Transverse colon (tissue), 4 donors: ENCODE measurements around the gene PRICKLE2. TPM values are rescaled to one million over a fixed set of nuclear protein-coding genes. Genes with fewer than 3 reads are reported as not detected.

Experiments
- DNase-seq: peaks from one replicate; pipeline ENCODE4 v3.0.0-alpha.2; 2019
- H3K27ac ChIP-seq, 4 donors: fragments of 200-600 bp; sonication (generic); 2 replicates each; pipeline ENCODE4 v1.5.1; 2016 to 2018; ENCODE audit warnings: inconsistent platforms in 4 of 4
- H3K27me3 ChIP-seq: fragments of 200-600 bp; sonication (generic); 2 replicates; pipeline ENCODE4 v1.5.1; 2017; ENCODE audit warnings: inconsistent platforms
- H3K36me3 ChIP-seq, 4 donors: fragments of 200-600 bp; sonication (generic); 2 replicates each; pipeline ENCODE4 v1.5.1; 2017 to 2019; ENCODE audit warnings: inconsistent platforms in 4 of 4
- H3K4me1 ChIP-seq, 4 donors: fragments of 200-600 bp; sonication (generic); 2 replicates each; pipeline ENCODE4 v1.5.1; 2017 to 2020; ENCODE audit warnings: inconsistent platforms in 4 of 4
- H3K4me3 ChIP-seq, 4 donors: fragments of 200-600 bp; sonication (generic); 1 replicate in 1 of 4; 2 replicates in 3 of 4; pipeline versions ENCODE4 v1.5.1 to v1.6.1; 2017 to 2019; ENCODE audit warnings: inconsistent platforms in 4 of 4
- H3K9me3 ChIP-seq, 2 donors: fragments of 200-600 bp; sonication (generic); 2 replicates each; pipeline ENCODE4 v1.5.1; 2017 to 2019; ENCODE audit warnings: inconsistent platforms in 2 of 2
- EP300 ChIP-seq: sonication (generic); formaldehyde crosslinking; IDR thresholded peaks from one replicate; pipeline ENCODE4 v1.6.1; 2017; ENCODE audit warnings: antibody characterized with exemption, low read depth
- POLR2A ChIP-seq: fragments of 450-650 bp; IDR thresholded peaks from one replicate; pipeline ENCODE4 v1.6.1; 2016; ENCODE audit warnings: antibody characterized with exemption, mild to moderate bottlenecking, moderate library complexity
- POLR2AphosphoS5 ChIP-seq, 3 donors: sonication (generic); formaldehyde crosslinking; IDR thresholded peaks; one replicate each; pipeline ENCODE4 v1.6.1; 2016; ENCODE audit warnings: antibody characterized with exemption in 3 of 3
- WGBS, 2 donors: methylation state at CpG; one replicate each; pipeline ENCODE4 v1.1.5; 2018; ENCODE audit warnings: low coverage in 1 of 2; 5-methylcytosine and 5-hydroxymethylcytosine counted together
- in situ Hi-C, 4 donors: fragments of 200-750 bp; cut with MboI; loops; one replicate each; pipeline versions ENCODE4 v1.15.0 to v1.15.1; 2017; ENCODE audit warnings: low sequenced_read_pairs in 3 of 4, low pct_ligation_motif_present in 1 of 4, low pct_unique_long_range_greater_than_20kb in 1 of 4
- intact Hi-C: fragments of 100-400 bp; cut with DNase I; formaldehyde crosslinking; loops from one replicate; pipeline ENCODE4 v1.15.1; 2023; ENCODE audit warnings: low total_unique reads
- total RNA-seq, 4 donors: library from RNA; depleted of rRNA; stranded (reverse); fragments of >200 nt; gene quantifications; one replicate each; pipeline ENCODE4 v1.1.0, GENCODE V29; 2016
- TF ChIP-seq, protein P1 (sequence below), 5 experiments: fragments of 200-600 bp in 3 of 5; fragments of 450-650 bp in 2 of 5; sonication (generic) in 3 of 5; IDR thresholded peaks; 1 replicate in 2 of 5; 2 replicates in 3 of 5; pipeline ENCODE4 v1.5.1; 2016 to 2017; ENCODE audit warnings: antibody characterized with exemption in 5 of 5, inconsistent platforms in 3 of 5, mild to moderate bottlenecking in 2 of 5, moderate library complexity in 1 of 5

Gene PRICKLE2
- total RNA-seq, 4 donors from 2014 or later, result 8.5 to 38.4 (median 17.4) TPM

DNA sequence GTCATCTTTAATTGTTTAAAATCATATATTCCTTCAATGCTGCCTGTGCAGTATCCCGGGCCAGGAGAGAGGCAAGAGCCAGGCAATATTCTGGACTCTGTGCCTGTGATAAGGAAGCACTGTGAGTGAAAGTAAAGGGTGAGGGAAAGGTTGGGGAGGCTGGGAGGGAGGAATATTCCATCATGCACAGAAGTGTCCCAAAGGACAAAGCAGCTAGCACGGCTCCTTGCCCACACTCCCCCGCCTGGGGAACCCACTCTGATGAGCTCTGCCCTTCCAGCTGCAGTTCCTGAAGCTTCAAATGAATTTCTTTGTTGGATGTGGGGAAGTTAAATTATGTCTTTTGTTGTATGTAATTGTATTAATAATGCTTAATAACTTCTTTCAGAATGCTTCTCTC lies 1.5 kb upstream of the PRICKLE2 start:
- DNase-seq, result no peak
- Histone ChIP-seq H3K36me3 (no peaks in the 10 kb centered on the region), H3K4me1 (peaks cover 0 to 41% (median 18%) of the 10 kb centered on the region in 4 donors), H3K27me3 (no peaks in the 10 kb centered on the region), H3K4me3 (no peak overlapping the region), H3K27ac (peak overlapping the region in 3 of 4 donors; percentile 13 to 84 (median 72)), H3K9me3 (no peaks in the 10 kb centered on the region)
- in situ Hi-C loops (no loop called here), intact Hi-C loops (no loop called here)
- TF ChIP-seq POLR2AphosphoS5 (IDR thresholded peaks at IDR 0.05) (no peak), EP300 (no peak), POLR2A (no peak)
- TF ChIP-seq, protein P1, sequence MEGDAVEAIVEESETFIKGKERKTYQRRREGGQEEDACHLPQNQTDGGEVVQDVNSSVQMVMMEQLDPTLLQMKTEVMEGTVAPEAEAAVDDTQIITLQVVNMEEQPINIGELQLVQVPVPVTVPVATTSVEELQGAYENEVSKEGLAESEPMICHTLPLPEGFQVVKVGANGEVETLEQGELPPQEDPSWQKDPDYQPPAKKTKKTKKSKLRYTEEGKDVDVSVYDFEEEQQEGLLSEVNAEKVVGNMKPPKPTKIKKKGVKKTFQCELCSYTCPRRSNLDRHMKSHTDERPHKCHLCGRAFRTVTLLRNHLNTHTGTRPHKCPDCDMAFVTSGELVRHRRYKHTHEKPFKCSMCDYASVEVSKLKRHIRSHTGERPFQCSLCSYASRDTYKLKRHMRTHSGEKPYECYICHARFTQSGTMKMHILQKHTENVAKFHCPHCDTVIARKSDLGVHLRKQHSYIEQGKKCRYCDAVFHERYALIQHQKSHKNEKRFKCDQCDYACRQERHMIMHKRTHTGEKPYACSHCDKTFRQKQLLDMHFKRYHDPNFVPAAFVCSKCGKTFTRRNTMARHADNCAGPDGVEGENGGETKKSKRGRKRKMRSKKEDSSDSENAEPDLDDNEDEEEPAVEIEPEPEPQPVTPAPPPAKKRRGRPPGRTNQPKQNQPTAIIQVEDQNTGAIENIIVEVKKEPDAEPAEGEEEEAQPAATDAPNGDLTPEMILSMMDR (IDR thresholded peaks at IDR 0.05), result no peak
- 79 to 100% methylated on average over 1 to 3 of the region's 3 CpGs for whole genome bisulfite sequencing, 2 donors

DNA sequence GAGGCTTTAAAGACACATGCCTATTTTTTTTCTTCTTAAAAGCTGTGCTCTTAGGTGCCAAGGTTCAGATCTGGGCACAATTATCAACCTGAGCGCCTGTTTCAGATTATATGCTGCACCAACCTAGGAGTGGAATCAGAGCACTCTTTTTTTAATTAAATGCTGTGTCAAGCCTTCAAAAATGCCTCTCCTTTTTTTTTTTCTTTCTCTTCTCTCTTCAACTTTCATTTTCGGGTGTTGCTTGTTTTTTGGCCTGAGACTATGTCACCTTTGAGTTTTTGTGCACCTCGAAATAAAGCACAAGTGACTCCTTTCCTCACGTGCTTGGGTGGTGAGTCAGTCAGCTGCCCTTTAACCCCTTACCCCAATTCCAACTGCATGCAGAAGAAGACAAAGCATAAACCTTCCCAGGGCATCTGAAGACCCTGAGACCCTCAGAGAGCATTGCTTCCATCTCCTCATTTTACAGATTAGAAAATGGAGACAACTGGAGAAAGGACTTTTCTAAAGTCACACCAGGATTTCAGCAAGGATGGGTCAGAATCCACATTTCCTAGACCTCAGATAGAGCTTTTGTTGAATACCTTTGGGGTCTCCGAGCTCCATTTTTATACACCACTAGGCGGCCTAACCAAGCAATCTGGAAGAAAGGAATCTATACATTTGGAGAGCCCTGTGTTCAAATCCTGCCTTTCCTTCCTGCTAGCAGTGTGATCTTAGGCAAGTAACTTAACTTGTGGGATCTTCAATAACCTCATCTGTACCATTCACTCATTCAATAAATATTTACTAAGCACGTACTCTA lies 631 bp upstream of the PRICKLE2 start:
- H3K36me3 ChIP-seq, result no peaks in the 10 kb centered on the region
- DNase-seq, result no peak
- H3K27ac ChIP-seq, result peak overlapping the region; percentile 72 to 84 (median 80)
- in situ Hi-C loops, result no loop called here
- TF ChIP-seq, protein P1 (IDR thresholded peaks at IDR 0.05), result no peak
- TF ChIP-seq EP300 (no peak), POLR2AphosphoS5 (IDR thresholded peaks at IDR 0.05) (no peak), POLR2A (no peak)
- intact Hi-C loops, result no loop called here
- H3K4me3 ChIP-seq, result peak overlapping the region in 1 of 4 donors; percentile 17
- H3K27me3 ChIP-seq, result no peaks in the 10 kb centered on the region
- H3K9me3 ChIP-seq, result no peaks in the 10 kb centered on the region
- WGBS, 2 donors, result 57 to 69% methylated on average over 7 of the region's 7 CpGs
- H3K4me1 ChIP-seq, result peaks cover 0 to 48% (median 22%) of the 10 kb centered on the region in 4 donors

DNA sequence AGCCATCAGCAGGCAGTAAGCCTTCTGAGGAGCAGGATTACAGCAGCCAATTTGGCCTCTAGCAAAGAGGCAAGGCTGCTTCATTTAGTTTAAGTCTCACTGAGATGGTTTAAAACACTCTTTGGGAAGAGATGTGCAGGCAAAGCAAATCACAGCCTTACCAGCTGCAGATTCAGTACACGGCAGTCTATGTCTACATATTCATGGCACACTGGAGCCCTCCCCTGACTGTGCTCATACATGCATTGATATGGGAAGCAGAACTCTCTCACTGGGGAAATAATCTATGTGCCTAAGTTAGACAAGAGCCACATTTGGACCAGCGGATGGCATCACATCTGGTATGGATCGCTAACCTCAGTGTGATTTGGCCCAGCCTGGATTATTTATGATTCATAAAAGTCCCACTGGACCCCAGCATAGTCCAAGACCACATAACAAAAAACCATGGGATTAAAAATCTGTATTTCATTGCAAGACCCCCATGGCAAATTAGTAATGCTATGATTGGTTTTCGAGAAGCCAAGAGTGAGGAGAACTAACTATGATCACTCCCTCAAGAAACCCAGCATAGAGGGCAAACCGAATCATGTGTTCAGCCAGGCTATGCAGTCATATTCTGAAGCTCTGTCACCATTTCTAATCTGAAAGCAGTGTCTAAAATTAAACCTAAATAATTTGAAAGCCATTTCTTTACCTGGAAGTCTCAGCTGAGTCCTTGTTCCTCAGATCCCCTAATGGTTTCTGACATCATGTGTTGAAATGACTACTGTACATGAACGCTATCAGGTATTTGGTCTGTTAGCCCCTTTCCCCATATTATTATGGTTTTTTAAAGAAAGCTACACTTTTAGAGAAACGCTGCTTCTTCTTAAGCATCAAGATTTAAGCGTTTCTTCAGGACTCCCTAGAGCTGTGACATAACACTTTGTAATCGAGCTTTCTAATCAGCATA lies 1.2 kb downstream of the PRICKLE2 start:
- H3K9me3 ChIP-seq, result no peaks in the 10 kb centered on the region
- 76 to 85% methylated on average over 4 to 9 of the region's 9 CpGs for WGBS, 2 donors
- peaks cover 0 to 64% (median 28%) of the 10 kb centered on the region in 4 donors for H3K4me1 ChIP-seq
- no peaks in the 10 kb centered on the region for H3K27me3 ChIP-seq
- in situ Hi-C loops (no loop called here), intact Hi-C loops (loop anchor here (5.0 kb wide), 1 partner anchor 38 kb away; no protein-coding TSS in a partner anchor)
- DNase-seq, result no peak
- H3K4me3 ChIP-seq, result peak overlapping the region in 1 of 4 donors; percentile 17
- no peaks in the 10 kb centered on the region for H3K36me3 ChIP-seq
- peak overlapping the region; percentile 72 to 84 (median 80) for H3K27ac ChIP-seq
- TF ChIP-seq EP300, result no peak
- TF ChIP-seq POLR2A, result no peak
- TF ChIP-seq, protein P1 (IDR thresholded peaks at IDR 0.05), result no peak
- TF ChIP-seq POLR2AphosphoS5 (IDR thresholded peaks at IDR 0.05), result no peak
